ENCODE results near the gene PPP1R1B.

Gene PPP1R1B

GRCh38 chr17:39632153-39632941, 5.6 kb downstream of the PPP1R1B start:
- no peak for DNase-seq (ENCODE audit: low read depth, low spot score)

- DNase-seq (ENCODE audit: low read depth, low spot score): no peak
Observed at GRCh38 chr17:39633570-39634183, 6.9 kb downstream of the PPP1R1B start.

GRCh38 chr17:39634384-39634871, 7.7 kb downstream of the PPP1R1B start:
- no peak for DNase-seq (ENCODE audit: low read depth, low spot score)

- no peak for DNase-seq (ENCODE audit: low read depth, low spot score)
Observed at GRCh38 chr17:39635614-39636176, 8.9 kb downstream of the PPP1R1B start.

GRCh38 chr17:39636587-39636926, 9.8 kb downstream of the PPP1R1B start:
- no peak for DNase-seq (ENCODE audit: low read depth, low spot score)

- DNase-seq (ENCODE audit: low read depth, low spot score): peak; percentile 83
Observed at GRCh38 chr17:39636927-39637736, 10.4 kb downstream of the PPP1R1B start, which contains the start of gene STARD3. TSS of gene STARD3 (plus strand) at chr17:39637144. CDS start at chr17:39653532, 16,388 bp downstream.

GRCh38 chr17:39638317-39638716, 11.6 kb downstream of the PPP1R1B start:
- DNase-seq (ENCODE audit: low read depth, low spot score): no peak

GRCh38 chr17:39639043-39639442, 12.3 kb downstream of the PPP1R1B start:
- DNase-seq (ENCODE audit: low read depth, low spot score): no peak

GRCh38 chr17:39639566-39640458, 13.1 kb downstream of the PPP1R1B start:
- no peak for DNase-seq (ENCODE audit: low read depth, low spot score)

GRCh38 chr17:39640591-39641031, 13.9 kb downstream of the PPP1R1B start:
- DNase-seq (ENCODE audit: low read depth, low spot score): no peak

GRCh38 chr17:39641097-39641496, 14.3 kb downstream of the PPP1R1B start:
- no peak for DNase-seq (ENCODE audit: low read depth, low spot score)

- no peak for DNase-seq (ENCODE audit: low read depth, low spot score)
Observed at GRCh38 chr17:39641883-39642282, 15.1 kb downstream of the PPP1R1B start.

- no peak for DNase-seq (ENCODE audit: low read depth, low spot score)
Observed at GRCh38 chr17:39642291-39643074, 15.7 kb downstream of the PPP1R1B start.

- no peak for DNase-seq (ENCODE audit: low read depth, low spot score)
Observed at GRCh38 chr17:39643271-39643670, 16.5 kb downstream of the PPP1R1B start.

- no peak for DNase-seq (ENCODE audit: low read depth, low spot score)
Observed at GRCh38 chr17:39647256-39647655, 20.5 kb downstream of the PPP1R1B start.

GRCh38 chr17:39648616-39649366, 22.0 kb downstream of the PPP1R1B start:
- DNase-seq (ENCODE audit: low read depth, low spot score): no peak

- no peak for DNase-seq (ENCODE audit: low read depth, low spot score)
Observed at GRCh38 chr17:39650121-39650579, 23.4 kb downstream of the PPP1R1B start.

GRCh38 chr17:39651923-39652586, 25.3 kb downstream of the PPP1R1B start:
- DNase-seq (ENCODE audit: low read depth, low spot score): no peak

Data from activated naive CD8-positive, alpha-beta T cell treated with anti-CD3 and anti-CD28 coated beads, Interleukin-2, amount 50 U/mL, for 16 hours (primary cell).